HG03520 (cell line): ENCODE data around the gene MEI1.

Experiments
- ATAC-seq: cut with Tn5 transposase; IDR thresholded peaks from one replicate; pipeline ENCODE4 v1.9.1; 2021; ENCODE audit warnings: mild to moderate bottlenecking, moderate library complexity; ENCODE audit not compliant: unreplicated experiment

The MEI1 gene

GRCh38 chr22:41836551-41836950, 137.2 kb downstream of the MEI1 start:
- ATAC-seq: no peak

DNA sequence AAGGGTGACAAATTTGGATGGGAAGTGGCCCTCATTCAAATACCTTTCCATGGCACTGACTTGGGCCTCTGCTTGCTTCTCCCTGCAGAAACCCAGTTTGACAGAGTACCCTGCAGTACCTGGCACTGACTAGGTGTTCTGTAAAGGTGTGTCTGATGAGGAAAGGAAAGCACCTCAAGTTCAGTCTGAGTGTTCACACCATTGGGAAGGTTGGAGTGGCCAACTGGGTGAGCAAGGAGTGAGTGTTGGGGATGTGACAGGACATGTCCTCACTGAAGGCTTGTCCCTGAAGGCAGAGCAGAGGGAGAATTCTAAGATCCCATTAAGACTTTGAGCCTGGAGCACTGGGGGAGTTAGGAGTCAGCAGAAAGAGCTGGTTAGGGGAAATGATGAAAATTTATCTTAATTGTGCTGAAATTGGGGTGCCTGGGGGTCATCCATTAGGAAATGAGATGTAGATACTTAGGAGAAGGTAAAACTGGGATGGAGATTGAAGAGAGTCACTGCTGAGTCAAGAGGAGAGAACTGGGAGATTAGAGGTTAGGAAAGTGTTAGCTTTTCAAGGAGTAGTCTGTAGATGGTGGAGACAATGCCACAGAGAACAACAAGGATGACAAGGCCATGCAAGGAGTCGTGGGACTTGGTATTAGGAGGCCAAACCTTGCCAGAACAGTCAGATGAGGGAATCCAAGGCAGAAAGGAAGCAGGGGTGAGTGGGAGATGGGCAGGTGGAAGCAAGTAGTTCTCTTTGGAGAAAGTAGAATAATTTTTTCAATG, 139.7 kb downstream of the MEI1 start:
- no peak for ATAC-seq

DNA sequence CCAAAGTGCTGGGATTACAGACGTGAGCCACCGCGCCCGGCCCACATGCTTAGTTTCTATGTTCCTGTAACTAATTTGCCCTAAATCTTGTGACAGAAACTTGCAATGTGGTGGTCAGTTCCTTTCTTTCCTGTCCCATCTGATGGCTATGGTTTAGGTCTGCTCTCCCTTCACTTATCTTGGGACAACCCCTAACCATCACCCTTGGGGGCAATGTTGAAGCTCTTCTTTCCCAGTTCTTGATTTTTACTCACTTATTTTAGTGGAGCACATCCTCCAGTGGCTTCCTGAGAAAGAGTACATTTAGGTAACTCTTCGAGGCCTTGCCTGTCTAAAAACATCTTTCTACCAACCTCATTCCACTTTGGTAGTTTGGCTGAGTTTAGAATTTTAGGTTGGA, 140.9 kb downstream of the MEI1 start:
- no peak for ATAC-seq

- no peak for ATAC-seq
Observed at GRCh38 chr22:41841085-41841712, 141.9 kb downstream of the MEI1 start.

- ATAC-seq: no peak
Observed at GRCh38 chr22:41842996-41843970, 144.0 kb downstream of the MEI1 start.

DNA sequence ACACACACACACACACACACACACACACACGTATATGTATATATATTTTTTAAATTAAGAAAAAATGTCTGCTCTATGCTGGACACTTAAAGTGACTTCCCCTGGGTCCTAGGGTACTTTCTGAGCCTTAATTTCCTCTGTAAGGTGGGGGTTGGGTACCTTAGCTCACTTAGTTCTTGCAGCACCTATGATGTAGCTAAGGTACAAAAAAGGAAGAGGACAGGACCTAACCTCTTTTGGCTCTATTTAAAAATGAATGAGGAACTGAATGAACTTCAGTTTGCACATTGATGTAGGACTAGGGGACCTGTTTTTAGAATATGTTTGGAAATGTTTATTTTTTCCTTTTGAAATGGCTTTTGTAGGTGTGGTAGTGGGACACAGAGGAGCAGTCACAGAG, 144.7 kb downstream of the MEI1 start:
- no peak for ATAC-seq

DNA sequence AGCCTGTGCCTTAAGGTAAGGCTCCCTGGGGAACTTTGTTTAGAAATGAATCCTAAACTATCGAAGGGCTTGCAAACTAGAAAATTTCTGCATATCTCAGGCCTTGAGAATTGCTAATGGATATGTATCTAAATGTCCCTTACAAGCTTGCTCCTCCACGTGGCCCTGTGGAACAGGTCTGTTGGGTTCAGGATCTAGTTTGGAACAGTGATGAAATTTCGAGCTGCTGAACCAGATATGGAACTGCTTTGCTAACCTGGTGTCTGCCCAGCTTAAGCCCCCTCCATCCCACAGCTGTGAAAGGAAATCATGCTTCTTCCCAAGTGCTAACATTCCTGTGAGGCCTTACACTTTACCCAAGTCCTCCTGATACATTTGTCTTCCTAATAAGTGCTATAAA, 145.2 kb downstream of the MEI1 start:
- no peak for ATAC-seq

DNA sequence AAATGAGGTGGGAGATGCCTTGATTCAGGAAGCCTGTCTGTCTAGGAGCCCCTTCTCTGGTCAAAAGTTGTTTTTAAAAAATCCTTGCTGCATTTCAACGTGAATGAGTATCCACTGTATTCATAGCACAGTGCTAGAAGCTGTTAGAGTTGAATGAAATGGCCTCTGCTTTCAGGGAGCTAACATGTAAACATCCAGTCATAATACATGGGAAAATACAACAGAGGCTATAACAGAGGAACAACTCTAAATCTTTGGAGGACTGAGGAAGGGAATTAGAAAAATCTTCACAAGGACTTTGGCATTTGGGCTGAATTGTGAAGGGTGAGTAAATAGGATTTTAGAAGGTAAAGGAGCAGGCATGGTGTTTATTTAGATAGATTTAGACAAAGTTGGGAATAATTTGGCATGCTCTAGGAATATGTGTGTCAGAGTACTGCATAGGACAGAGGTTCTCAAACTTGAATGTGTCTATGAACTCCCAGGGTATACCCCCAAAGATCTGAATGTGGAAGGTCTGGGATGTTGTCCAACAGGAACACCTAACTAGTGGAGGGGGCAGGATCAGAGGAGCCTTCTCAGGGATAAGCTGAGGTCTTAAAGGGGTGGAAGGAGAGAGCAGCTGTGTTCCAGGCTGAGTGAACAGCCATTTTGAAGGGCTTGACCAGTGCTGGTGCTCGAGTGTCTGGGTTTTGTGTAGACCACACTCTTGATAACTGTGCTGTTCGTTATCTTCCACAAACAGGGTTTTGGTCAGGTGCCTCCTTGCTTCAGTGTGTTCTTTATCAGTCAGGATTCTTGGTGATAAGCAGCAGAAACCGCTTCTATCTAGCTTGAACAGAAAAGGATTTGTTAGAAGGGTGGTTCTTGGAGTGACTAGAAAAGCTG, 146.3 kb downstream of the MEI1 start:
- ATAC-seq: no peak

DNA sequence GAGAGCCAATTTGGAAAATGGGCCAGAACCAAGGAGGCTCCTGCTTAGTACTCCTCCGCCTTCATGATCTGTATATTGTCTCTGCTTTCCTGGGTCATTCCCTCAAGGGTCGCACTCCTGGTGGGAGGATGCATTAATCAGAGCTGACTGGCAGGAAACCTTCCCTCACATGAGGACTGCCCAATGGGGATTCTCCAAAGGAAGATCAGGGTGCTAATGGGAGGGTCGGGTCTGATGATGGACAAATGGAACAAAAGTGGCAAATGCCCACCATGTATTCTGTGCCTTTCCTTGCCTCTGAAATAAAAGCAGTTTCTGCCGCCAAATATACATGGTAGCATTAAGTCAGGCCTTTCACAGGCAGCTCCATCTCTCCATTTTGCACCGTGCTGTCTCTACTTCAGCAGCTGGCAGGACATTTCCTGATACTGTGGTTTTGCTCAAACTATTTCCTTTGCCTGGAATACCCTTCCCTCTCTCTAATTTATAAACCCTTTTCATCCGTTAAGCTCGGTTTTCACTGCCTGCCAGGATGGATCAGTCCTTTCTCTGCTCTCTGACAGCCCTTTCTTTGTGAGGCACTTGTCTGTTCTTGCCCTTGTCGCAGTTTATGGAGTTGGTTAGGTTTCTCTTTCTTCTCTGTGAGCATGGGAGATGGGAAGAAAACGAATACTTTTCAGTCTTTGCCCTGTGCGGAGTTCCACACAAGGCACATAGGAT, 147.1 kb downstream of the MEI1 start:
- no peak for ATAC-seq

GRCh38 chr22:41847300-41847699, 148.0 kb downstream of the MEI1 start:
- ATAC-seq: no peak

GRCh38 chr22:41848468-41848867, 149.2 kb downstream of the MEI1 start:
- no peak for ATAC-seq
